K562 (cell line): ENCODE results near the gene CHD8. TPM values are rescaled to one million over a fixed set of nuclear protein-coding genes. Genes with fewer than 3 reads are reported as not detected.

Source experiments
- HDAC1 ChIP-seq, 2 experiments: fragments of 450-650 bp; IDR thresholded peaks; 2 replicates each; pipeline ENCODE4 v1.6.1; 2016 to 2017; ENCODE audit warnings: inconsistent platforms in 1 of 2, mild to moderate bottlenecking in 1 of 2, moderate library complexity in 1 of 2
- NELFE ChIP-seq: IDR thresholded peaks from 2 replicates; pipeline ENCODE4 v1.6.1; 2011; ENCODE audit warnings: mild to moderate bottlenecking; ENCODE audit not compliant: insufficient read depth, insufficient read length
- NFIX ChIP-seq: fragments of 250-450 bp; sonication (Bioruptor Pico); IDR thresholded peaks from 2 replicates; pipeline ENCODE4 v1.4.0; 2020; ENCODE audit warnings: low read depth, mild to moderate bottlenecking, moderate library complexity
- NR2F6 ChIP-seq: fragments of 450-650 bp; formaldehyde crosslinking; IDR thresholded peaks from 2 replicates; pipeline ENCODE4 v1.4.0; 2020; ENCODE audit warnings: mild to moderate bottlenecking
- POLR2AphosphoS5 ChIP-seq: IDR thresholded peaks from 2 replicates; pipeline ENCODE4 v1.6.1; 2011; ENCODE audit warnings: mild to moderate bottlenecking, low read depth, low read length, moderate library complexity; ENCODE audit not compliant: control insufficient read depth, insufficient read depth
- RBFOX2 ChIP-seq: fragments of 200-400 bp; formaldehyde crosslinking; IDR thresholded peaks from 2 replicates; pipeline ENCODE4 v1.6.1; 2017; ENCODE audit warnings: low read depth, mild to moderate bottlenecking, low read length, moderate library complexity
- SAFB2 ChIP-seq: fragments of 200-400 bp; formaldehyde crosslinking; IDR thresholded peaks from 2 replicates; pipeline ENCODE4 v1.6.1; 2018; ENCODE audit warnings: borderline replicate concordance, low read length, low read depth, moderate library complexity; ENCODE audit not compliant: severe bottlenecking
- SNRNP70 ChIP-seq: fragments of 200-400 bp; formaldehyde crosslinking; optimal IDR thresholded peaks from 2 replicates; pipeline ENCODE3; 2017; ENCODE audit warnings: low read depth, low read length
- SUPT5H ChIP-seq: fragments of 450-650 bp; IDR thresholded peaks from 2 replicates; pipeline ENCODE4 v1.6.1; 2016
- TBP ChIP-seq: optimal IDR thresholded peaks from 2 replicates; pipeline ENCODE3; 2011; ENCODE audit warnings: low read depth, low read length, improper control_type of control experiment
- XRCC4 ChIP-seq: IDR thresholded peaks from one replicate; pipeline ENCODE4 v1.6.1; 2011; ENCODE audit not compliant: insufficient read depth, insufficient read length; ENCODE audit errors: extremely low read depth
- YY1 ChIP-seq, 3 experiments: IDR thresholded peaks; 2 replicates each; pipeline ENCODE4 v1.6.1; 2011; ENCODE audit warnings: low read length in 2 of 3, mild to moderate bottlenecking in 2 of 3, moderate library complexity in 2 of 3, borderline replicate concordance in 1 of 3, control low read depth in 1 of 3, low read depth in 1 of 3; ENCODE audit not compliant: insufficient read depth in 3 of 3, insufficient replicate concordance in 2 of 3, control insufficient read depth in 1 of 3, insufficient read length in 1 of 3; ENCODE audit errors: extremely low read depth in 1 of 3
- ZNF41 ChIP-seq: fragments of 250-450 bp; sonication (Bioruptor Pico); conservative IDR thresholded peaks from 2 replicates; pipeline ENCODE4 v1.4.0; 2020; ENCODE audit warnings: mild to moderate bottlenecking
- polyA plus RNA-seq, 8 experiments: library from polyadenylated mRNA; depleted of rRNA in 4 of 8; stranded (reverse) in 5 of 8; unstranded in 3 of 8; fragments of >200 nt; fragmentation: Nextera tagmentation in 2 of 8; fragmentation: Illumina TruSeq in 1 of 8; extraction: Ambion mirVana in 2 of 8; extraction: Trizol in 1 of 8; gene quantifications; 2 replicates each; pipeline versions ENCODE4 v1.2.1 to v1.2.3, GENCODE V29; 2011 to 2014; ENCODE audit warnings: inconsistent platforms in 1 of 8, missing spikeins in 1 of 8
- total RNA-seq, 7 experiments: library from RNA; depleted of rRNA in 6 of 7; stranded (reverse); fragments of >200 nt in 6 of 7; fragmentation: Illumina TruSeq in 2 of 7; extraction: Trizol in 2 of 7; gene quantifications; 2 replicates each; pipeline versions ENCODE4 v1.2.1 to v1.2.3, GENCODE V29; 2011 to 2021; ENCODE audit warnings: low replicate concordance in 1 of 7
- TF ChIP-seq, protein P1 (sequence below), 2 experiments: IDR thresholded peaks; 2 replicates each; pipeline ENCODE4 v1.6.1; 2011; ENCODE audit warnings: borderline replicate concordance in 1 of 2, control low read depth in 1 of 2, low read depth in 1 of 2, low read length in 1 of 2, mild to moderate bottlenecking in 1 of 2, mixed read lengths in 1 of 2, moderate library complexity in 1 of 2; ENCODE audit not compliant: insufficient read depth in 1 of 2, insufficient read length in 1 of 2, poor library complexity in 1 of 2, severe bottlenecking in 1 of 2; ENCODE audit errors: extremely low read depth in 1 of 2

Gene CHD8
- total and polyA plus RNA-seq, 9 of the 15 experiments (the other 6 are each of a cell fraction or from before 2014, with no cell fraction given): 11.1 to 51.2 (median 32.8) TPM

DNA sequence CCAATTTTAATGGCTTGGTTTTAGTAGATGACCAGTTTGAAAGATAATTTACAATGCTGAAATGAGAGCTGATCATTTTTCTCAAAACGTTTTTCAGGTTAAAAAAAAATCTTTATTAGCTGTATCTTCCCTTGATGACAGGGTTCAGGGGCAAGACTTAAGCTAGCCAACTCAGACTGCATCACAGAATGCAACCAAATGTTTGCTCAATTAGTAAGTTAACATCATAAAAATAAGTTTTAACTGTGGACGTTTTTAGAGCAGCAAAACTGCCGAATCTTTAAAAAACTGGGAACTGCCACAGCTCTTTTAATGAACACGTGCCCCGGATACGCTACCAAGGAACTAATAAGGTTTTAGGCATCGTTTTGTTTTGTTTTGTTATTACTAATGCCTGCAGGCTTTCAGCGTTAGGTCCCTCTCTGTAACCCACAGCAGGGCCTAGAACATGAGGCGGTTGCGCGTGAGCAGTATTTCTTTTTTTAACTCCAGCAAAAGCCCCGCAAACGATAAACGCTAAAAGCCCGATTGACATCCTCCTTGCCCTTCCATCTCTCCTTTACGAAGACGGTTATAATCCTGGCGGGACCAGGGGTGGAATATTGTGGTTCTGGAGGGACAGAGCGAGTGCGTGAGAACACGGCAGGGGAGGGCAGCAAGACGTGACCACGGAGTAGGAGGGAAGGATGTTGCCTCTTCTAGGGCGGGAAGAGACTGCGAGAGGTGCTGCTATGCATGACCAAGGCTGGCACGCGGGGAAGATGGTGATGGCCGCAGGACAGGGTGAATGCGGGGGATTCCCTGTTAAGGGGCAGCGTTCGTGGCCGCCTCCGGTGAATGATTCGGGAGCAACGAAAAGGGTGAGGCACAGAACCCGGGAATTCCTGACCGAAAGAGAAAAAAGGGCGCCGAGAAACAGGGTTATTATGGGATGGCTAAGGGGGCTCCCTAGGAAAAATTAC is 72.8 kb downstream of the CHD8 start (continued):
- peak in 1 of 3 experiments; percentile 30 for TF ChIP-seq YY1 (IDR thresholded peaks at IDR 0.05; ENCODE audit: borderline replicate concordance in 1 of 3, control insufficient read depth in 1 of 3, extremely low read depth in 1 of 3, insufficient read depth in 3 of 3, insufficient read length in 1 of 3, insufficient replicate concordance in 2 of 3, low read depth in 1 of 3, low read length in 2 of 3)
- TF ChIP-seq NFIX (CRISPR knock-in tag): no peak
- TF ChIP-seq SAFB2: no peak
- TF ChIP-seq NELFE: no peak
- 0 out of 4 replicates have a peak, but pooled peaks of 1 of the 2 experiments have one; percentile 14 for TF ChIP-seq HDAC1 (IDR thresholded peaks at IDR 0.05)
- TF ChIP-seq TBP: peak; percentile 36
- TF ChIP-seq POLR2AphosphoS5: no peak; the same call in 1 of the 2 replicates
- no peak for TF ChIP-seq SNRNP70
- TF ChIP-seq, protein P1, sequence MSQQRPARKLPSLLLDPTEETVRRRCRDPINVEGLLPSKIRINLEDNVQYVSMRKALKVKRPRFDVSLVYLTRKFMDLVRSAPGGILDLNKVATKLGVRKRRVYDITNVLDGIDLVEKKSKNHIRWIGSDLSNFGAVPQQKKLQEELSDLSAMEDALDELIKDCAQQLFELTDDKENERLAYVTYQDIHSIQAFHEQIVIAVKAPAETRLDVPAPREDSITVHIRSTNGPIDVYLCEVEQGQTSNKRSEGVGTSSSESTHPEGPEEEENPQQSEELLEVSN (IDR thresholded peaks at IDR 0.05; ENCODE audit: borderline replicate concordance in 1 of 2, extremely low read depth in 1 of 2, insufficient read depth in 1 of 2, insufficient read length in 1 of 2, low read depth in 1 of 2, low read length in 1 of 2, poor library complexity in 1 of 2, severe bottlenecking in 1 of 2): peak; percentile 70 to 75
- TF ChIP-seq ZNF41 (CRISPR knock-in tag): no peak
- TF ChIP-seq RBFOX2: peak; percentile 54; the same call in 1 of the 2 replicates
- TF ChIP-seq SUPT5H: 0 out of 2 replicates have a peak, but pooled peaks have one; percentile 8
- TF ChIP-seq XRCC4: no peak
- TF ChIP-seq NR2F6 (CRISPR knock-in tag): no peak
